Prostate gland (tissue), 2 donors: ENCODE results near the gene SFXN3. TPM values are rescaled to one million over a fixed set of nuclear protein-coding genes. Genes with fewer than 3 reads are reported as not detected.
A peak's percentile ranks its signal among the peaks of the same experiment; 100 is the strongest.

Experiments used
- DNase-seq: peaks from one replicate; pipeline ENCODE4 v3.0.0-alpha.2; 2019; ENCODE audit warnings: low spot score
- H3K27ac ChIP-seq, 2 donors: fragments of 200-600 bp; sonication (generic); 2 replicates each; pipeline ENCODE4 v1.5.1; 2017 to 2019
- H3K27me3 ChIP-seq: fragments of 200-600 bp; sonication (generic); replicated peaks from 2 replicates; pipeline ENCODE4 v1.5.1; 2019; ENCODE audit not compliant: insufficient read depth
- H3K36me3 ChIP-seq, 2 donors: fragments of 200-600 bp; sonication (generic); 1 replicate in 1 of 2; 2 replicates in 1 of 2; pipeline versions ENCODE4 v1.5.1 to v1.8.1; 2017 to 2019
- H3K4me1 ChIP-seq: fragments of 200-600 bp; sonication (generic); replicated peaks from 2 replicates; pipeline ENCODE4 v1.5.1; 2019
- H3K4me3 ChIP-seq, 2 donors: fragments of 200-600 bp; sonication (generic); 2 replicates each; pipeline ENCODE4 v1.5.1; 2017 to 2019
- H3K9me3 ChIP-seq: fragments of 200-600 bp; sonication (generic); 2 replicates; pipeline ENCODE4 v1.5.1; 2017
- CTCF ChIP-seq, 4 experiments: fragments of 200-600 bp in 2 of 4; fragments of 450-650 bp in 2 of 4; sonication (generic) in 2 of 4; IDR thresholded peaks; 1 replicate in 3 of 4; 2 replicates in 1 of 4; pipeline ENCODE4 v1.5.1; 2016 to 2019; ENCODE audit warnings: antibody characterized with exemption in 4 of 4, mild to moderate bottlenecking in 2 of 4, moderate library complexity in 2 of 4
- POLR2A ChIP-seq: fragments of 450-650 bp; IDR thresholded peaks from one replicate; pipeline ENCODE4 v1.6.1; 2016; ENCODE audit warnings: antibody characterized with exemption, mild to moderate bottlenecking
- POLR2AphosphoS5 ChIP-seq: sonication (generic); formaldehyde crosslinking; IDR thresholded peaks from one replicate; pipeline ENCODE4 v1.6.1; 2017; ENCODE audit warnings: antibody characterized with exemption
- WGBS: methylation state at CpG from one replicate; pipeline ENCODE4 v1.1.5; 2018; 5-methylcytosine and 5-hydroxymethylcytosine counted together
- intact Hi-C: fragments of 100-400 bp; cut with DNase I; formaldehyde crosslinking; loops from one replicate; pipeline ENCODE4 v1.14.2; 2022
- total RNA-seq, 2 donors: library from RNA; depleted of rRNA; stranded (reverse); fragments of >200 nt; gene quantifications; one replicate each; pipeline ENCODE4 v1.1.0, GENCODE V29; 2016

SFXN3 gene
- total RNA-seq, 2 donors from 2014 or later: 20.7 to 65.4 TPM

- Histone ChIP-seq H3K4me1 (no peaks in the 10 kb centered on the region), H3K27me3 (no peaks in the 10 kb centered on the region), H3K27ac (no peak overlapping the region), H3K9me3 (no peaks in the 10 kb centered on the region), H3K36me3 (no peaks in the 10 kb centered on the region), H3K4me3 (no peak overlapping the region)
- intact Hi-C loops: loop anchor here (10.0 kb wide), 1 partner anchor 451 kb away; no protein-coding TSS in a partner anchor
- DNase-seq: no peak
- TF ChIP-seq POLR2AphosphoS5: no peak
- no peak for TF ChIP-seq CTCF (IDR thresholded peaks at IDR 0.05)
- no peak for TF ChIP-seq POLR2A
- 62% methylated on average over 8 of the region's 8 CpGs for WGBS
These were observed 15.5 kb upstream of the SFXN3 start for GRCh38 chr10:101015582-101015973.

- no peaks in the 10 kb centered on the region for H3K4me1 ChIP-seq
- H3K4me3 ChIP-seq: no peak overlapping the region
- H3K36me3 ChIP-seq: no peaks in the 10 kb centered on the region
- no peak overlapping the region for H3K27ac ChIP-seq
- intact Hi-C loops: loop anchor here (10.0 kb wide), 1 partner anchor 452 kb away; no protein-coding TSS in a partner anchor
- 72% methylated on average over 5 of the region's 5 CpGs for WGBS
- TF ChIP-seq CTCF (IDR thresholded peaks at IDR 0.05) (no peak), POLR2A (no peak), POLR2AphosphoS5 (no peak)
- no peaks in the 10 kb centered on the region for H3K27me3 ChIP-seq
- no peaks in the 10 kb centered on the region for H3K9me3 ChIP-seq
- DNase-seq: no peak
These were observed 14.2 kb upstream of the SFXN3 start for GRCh38 chr10:101016814-101017213.

GRCh38 chr10:101018118-101018599 is 12.9 kb upstream of the SFXN3 start:
- DNase-seq: no peak
- WGBS: 71% methylated on average over 20 of the region's 20 CpGs
- Histone ChIP-seq H3K27ac (no peak overlapping the region), H3K36me3 (no peaks in the 10 kb centered on the region), H3K4me3 (no peak overlapping the region), H3K4me1 (no peaks in the 10 kb centered on the region), H3K9me3 (no peaks in the 10 kb centered on the region), H3K27me3 (no peaks in the 10 kb centered on the region)
- intact Hi-C loops: loop anchor here (10.0 kb wide), 1 partner anchor 453 kb away; no protein-coding TSS in a partner anchor
- TF ChIP-seq CTCF (IDR thresholded peaks at IDR 0.05) (no peak), POLR2AphosphoS5 (no peak)

- peak; percentile 63 for DNase-seq
- 24% methylated on average over 45 of the region's 45 CpGs for WGBS
- Histone ChIP-seq H3K9me3 (no peaks in the 10 kb centered on the region), H3K4me1 (no peaks in the 10 kb centered on the region), H3K27me3 (no peaks in the 10 kb centered on the region), H3K4me3 (no peak overlapping the region), H3K36me3 (no peaks in the 10 kb centered on the region), H3K27ac (no peak overlapping the region)
- intact Hi-C loops: loop anchor here (10.0 kb wide), 1 partner anchor 454 kb away; no protein-coding TSS in a partner anchor
- TF ChIP-seq POLR2AphosphoS5 (no peak), CTCF (IDR thresholded peaks at IDR 0.05) (peak; percentile 24 to 75 (median 45))
These were observed 12.2 kb upstream of the SFXN3 start for GRCh38 chr10:101018600-101019439.

- Histone ChIP-seq H3K36me3 (no peaks in the 10 kb centered on the region), H3K27ac (no peak overlapping the region), H3K9me3 (no peaks in the 10 kb centered on the region), H3K4me3 (no peak overlapping the region), H3K4me1 (no peaks in the 10 kb centered on the region), H3K27me3 (no peaks in the 10 kb centered on the region)
- DNase-seq: no peak
- 70% methylated on average over 2 of the region's 2 CpGs for WGBS
- TF ChIP-seq POLR2AphosphoS5 (no peak), POLR2A (no peak), CTCF (IDR thresholded peaks at IDR 0.05) (no peak)
- intact Hi-C loops: loop anchor here (10.0 kb wide), 1 partner anchor 455 kb away; no protein-coding TSS in a partner anchor
These were observed 11.7 kb upstream of the SFXN3 start for GRCh38 chr10:101019440-101019703.
